Stimulated activated CD8-positive, alpha-beta memory T cell treated with anti-CD3 and anti-CD28 coated beads, Interleukin-12 subunit alpha, Interleukin-12 subunit beta, amount 100 ng/mL, for 1 hour (primary cell): ENCODE measurements around the gene ATP5F1E.

Source experiments
- DNase-seq: peaks from one replicate; pipeline ENCODE4 v3.0.0-alpha.2; 2020; ENCODE audit warnings: low read depth

Gene ATP5F1E

DNA sequence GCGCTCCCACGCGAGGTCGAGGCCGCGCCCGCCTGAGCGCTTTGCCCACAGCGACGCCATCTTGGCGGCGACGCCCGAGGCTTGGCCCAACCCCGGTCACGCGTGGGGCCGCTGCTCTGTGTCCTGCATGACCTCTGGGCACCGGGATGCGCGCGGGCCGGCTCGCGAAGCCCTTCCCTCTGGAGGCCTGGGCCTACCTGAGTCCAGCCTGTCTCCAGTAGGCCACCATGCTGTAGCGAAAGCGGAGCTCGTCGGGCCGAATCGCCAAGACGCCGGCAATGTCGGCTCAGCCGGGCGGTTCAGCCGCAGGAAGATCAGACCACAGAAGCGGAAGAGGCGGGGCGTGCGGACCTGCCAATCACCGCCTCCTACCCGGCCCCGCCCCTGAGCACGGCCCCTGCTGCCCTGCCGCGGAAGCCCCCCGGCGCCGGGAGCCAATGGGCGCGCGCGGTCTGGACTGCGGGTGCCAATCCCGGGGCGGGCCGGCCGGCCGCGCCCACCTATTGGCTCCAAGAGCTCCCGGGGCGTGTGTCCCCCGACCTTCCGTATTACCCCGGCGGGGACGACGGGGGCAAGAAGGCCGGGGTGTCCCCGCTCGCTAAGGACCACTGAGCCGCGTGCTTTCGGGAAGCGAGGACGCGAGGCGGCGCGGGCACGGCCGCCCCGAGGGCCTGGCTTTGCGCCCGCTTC, at the start of gene ATP5F1E:
Gene ATP5F1E (minus strand): TSS at position 313 of the 690 bp plus-strand sequence. CDS start 84 bp downstream, at position 229.
- peak; percentile 93 for DNase-seq

DNA sequence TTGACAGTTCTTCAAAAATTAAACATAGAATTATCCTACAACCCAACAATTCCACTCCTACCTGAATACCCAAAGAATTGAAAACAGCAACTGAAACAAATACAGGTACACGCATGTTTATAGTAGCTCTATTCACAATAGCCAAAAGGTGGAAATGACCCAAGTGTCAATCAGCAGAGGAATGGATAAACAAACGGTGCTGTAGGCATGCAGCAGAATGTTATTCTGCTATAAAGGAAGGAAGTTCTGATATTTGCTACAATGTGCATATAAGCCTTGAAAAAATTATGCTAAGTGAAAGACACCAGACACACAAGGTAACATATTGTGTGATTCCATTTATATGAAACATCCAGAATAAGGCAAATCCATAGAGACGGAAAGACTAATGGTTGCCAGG, 48.9 kb upstream of the ATP5F1E start:
- DNase-seq, result no peak

- DNase-seq, result no peak
These were observed 46.1 kb upstream of the ATP5F1E start for GRCh38 chr20:59078231-59078630.

- no peak for DNase-seq
These were observed 45.6 kb upstream of the ATP5F1E start for GRCh38 chr20:59077705-59078104.

DNA sequence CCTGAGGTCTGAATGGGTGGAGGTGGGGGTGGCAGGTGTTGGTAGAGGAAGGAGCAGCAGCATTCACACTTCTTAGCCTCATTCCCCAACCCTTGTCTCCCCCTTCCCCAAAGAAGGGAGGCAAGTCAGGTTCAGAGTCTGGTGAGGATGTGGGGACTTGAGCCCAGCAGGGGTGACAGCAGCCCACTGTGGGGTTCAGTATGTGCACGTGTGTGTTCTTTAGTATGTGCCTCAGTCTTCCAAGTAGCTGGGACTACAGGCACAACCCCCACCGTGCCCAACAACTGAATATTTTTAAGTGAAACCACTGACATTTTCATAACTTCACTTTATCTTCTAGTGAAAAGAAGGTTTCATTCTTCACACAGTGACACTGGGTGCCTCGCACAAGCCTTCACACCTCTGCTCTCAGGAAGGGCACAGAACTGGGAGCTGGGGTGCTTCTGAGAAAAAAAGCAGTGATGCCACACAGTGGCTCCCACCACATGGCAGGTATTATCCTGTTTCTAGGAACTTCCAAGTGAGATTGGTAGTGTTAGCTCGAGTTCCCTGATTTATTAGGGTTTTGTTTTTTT, 43.9 kb upstream of the ATP5F1E start:
- no peak for DNase-seq

GRCh38 chr20:59074456-59074855, 42.3 kb upstream of the ATP5F1E start:
- DNase-seq, result no peak

DNA sequence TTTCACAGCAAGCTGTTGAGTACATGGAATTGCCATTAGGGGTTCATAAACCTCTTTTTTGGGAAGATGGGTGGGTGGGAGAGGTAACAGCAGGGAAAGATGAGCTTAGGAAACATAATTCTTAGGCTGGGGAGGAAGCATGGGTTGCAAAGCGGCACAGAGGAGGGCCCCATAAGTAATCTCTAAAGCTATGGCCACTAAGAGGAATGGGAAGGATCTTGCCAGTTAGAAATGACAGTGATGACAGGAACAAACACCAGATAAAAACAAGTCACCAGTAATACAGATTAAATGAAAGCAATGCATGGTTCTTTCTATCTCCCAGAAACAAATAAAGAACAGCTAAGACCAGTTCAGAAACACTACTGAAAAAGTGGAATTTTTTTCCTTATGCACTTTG, 41.4 kb upstream of the ATP5F1E start:
- no peak for DNase-seq

DNA sequence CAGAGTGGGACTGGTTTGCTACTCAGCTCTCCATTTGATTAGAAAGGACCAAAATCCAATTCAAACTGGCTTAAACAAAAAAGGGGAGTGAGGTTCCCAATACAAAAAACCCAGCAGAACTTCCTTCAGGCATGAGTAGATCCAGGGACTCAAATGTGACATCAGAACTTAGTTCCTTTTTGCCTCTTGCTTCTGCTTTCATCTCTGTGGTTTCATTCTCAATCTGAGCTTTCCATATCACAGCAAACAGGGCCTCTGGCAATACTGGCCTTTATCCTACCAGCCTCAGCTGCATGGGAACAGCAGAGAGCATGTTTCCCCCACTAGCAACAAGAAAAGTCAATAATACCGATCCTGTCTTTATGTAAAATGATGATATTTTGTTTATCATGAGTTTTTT, 39.1 kb upstream of the ATP5F1E start:
- DNase-seq, result no peak

GRCh38 chr20:59069026-59069425, 36.9 kb upstream of the ATP5F1E start:
- DNase-seq, result no peak

GRCh38 chr20:59068534-59068933, 36.4 kb upstream of the ATP5F1E start:
- no peak for DNase-seq

GRCh38 chr20:59064214-59064722, 32.1 kb upstream of the ATP5F1E start:
- no peak for DNase-seq

DNA sequence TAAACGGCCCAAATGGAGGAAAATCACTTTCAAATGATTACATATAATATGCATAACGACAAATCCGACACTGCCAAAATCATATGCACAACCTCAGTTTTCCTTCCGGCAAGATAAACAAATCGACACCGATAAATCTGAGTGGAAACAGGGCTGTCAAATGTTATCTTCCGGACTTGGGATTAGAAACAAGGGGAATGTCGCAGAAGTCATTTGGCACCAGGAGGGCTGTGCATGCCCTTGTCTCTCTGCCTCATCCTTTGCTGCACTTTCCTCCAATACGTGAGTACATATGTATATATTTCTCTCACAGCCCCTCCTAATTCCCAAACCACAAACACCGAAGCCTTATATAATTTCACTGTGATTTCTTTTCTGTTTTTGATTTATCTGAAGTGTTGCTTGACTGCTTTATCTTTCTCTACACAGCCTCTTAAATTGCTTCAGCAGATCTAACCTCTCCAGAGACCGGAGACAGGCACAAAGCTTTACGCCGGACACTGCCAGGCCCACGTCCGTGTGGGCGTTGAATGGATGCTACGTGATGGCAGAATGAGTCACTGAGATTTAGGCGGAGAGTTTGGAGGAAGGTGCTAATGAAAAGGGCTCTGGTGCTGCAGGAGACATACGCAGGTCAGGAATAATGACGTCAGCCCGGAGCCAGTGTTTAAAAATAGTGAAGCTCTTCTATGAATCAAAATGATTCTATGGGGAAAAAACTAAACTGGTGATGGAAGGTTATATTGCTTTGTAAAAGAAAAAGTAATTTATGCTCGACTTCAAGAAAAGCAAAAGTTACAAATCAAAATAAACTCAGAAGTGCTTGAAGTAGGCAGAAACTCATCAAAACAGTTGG, 31.5 kb upstream of the ATP5F1E start:
- DNase-seq, result no peak

DNA sequence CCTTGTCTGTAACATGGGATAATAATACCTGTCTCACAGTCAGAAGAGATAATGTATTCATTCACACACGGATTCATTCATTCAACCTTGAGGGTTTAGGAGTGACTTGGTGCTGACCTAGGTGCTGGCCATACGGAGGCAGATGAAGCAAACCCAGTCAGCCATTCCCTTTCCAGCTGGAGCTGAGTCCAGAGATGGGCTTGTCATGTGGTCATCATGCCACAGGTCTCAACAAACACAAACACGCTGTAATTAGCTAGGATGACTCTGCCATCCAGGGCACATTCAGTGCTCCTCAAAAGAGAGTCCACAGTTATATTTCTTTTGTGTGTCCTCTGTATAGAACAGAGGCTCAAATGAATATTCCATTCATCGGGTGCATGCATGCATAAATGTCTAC, 29.9 kb upstream of the ATP5F1E start:
- DNase-seq, result no peak

DNA sequence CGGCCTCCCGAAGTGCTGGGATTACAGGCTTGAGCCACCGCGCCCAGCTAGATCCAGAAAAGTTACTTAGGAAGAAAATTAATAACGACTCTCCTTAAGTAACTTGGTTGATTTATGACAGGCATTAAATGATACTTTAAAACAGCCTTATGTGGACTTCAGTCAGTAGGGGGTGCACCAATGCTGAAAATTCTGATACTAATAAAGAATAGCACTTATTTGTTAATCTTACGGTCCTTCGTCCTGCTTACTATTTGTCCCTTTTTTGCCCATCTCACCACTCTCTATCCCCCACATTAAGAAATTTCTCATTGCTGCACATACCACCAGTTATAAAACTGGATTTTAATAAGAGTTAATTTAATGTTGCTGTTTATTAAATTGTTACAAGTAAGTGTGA, 23.2 kb upstream of the ATP5F1E start:
- DNase-seq, result no peak

GRCh38 chr20:59051666-59052185, 19.6 kb upstream of the ATP5F1E start:
- no peak for DNase-seq

DNA sequence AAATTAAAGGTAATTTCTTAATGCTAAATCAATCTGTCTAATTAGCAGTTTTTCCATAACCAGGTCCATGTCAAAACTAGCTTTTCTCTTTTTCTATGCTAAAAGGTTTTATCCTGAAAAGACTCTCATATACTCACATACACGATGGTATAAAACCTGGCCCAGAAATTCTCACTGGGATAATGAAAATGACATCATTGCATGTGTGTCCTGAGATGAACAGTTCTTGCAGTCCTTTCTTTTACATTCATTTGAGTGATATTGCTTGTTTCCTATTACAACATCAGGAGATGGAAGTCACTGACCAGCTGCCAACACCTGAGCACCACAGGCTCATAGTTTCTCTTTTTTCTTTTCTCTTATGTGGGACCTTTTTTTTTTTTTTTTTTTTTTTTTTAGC, 18.3 kb upstream of the ATP5F1E start:
- no peak for DNase-seq

GRCh38 chr20:59048681-59049030, 16.5 kb upstream of the ATP5F1E start:
- DNase-seq, result no peak

- DNase-seq, result no peak
These were observed 16.0 kb upstream of the ATP5F1E start for GRCh38 chr20:59047938-59048680.

DNA sequence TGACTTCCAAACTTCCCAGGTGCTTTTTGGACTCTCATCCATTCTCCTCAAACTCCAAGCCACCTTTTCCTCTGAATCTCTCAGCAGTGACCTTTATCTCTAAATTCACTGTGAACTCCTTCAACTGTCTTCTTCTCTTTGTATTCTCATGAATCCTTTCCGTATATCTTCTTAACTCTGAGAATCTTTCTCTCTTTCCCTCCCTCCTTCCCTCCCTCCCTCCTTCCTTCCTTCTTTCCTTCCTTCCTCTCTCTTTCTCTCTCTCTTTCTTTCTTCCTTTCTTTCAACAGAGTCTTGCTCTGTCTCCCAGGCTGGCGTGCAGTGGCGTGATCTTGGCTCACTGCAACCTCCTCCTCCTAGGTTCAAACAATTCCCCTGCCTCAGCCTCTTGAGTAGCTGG, 14.7 kb upstream of the ATP5F1E start:
- no peak for DNase-seq

GRCh38 chr20:59044796-59045195, 12.7 kb upstream of the ATP5F1E start:
- no peak for DNase-seq

GRCh38 chr20:59044295-59044694, 12.2 kb upstream of the ATP5F1E start:
- DNase-seq, result no peak

DNA sequence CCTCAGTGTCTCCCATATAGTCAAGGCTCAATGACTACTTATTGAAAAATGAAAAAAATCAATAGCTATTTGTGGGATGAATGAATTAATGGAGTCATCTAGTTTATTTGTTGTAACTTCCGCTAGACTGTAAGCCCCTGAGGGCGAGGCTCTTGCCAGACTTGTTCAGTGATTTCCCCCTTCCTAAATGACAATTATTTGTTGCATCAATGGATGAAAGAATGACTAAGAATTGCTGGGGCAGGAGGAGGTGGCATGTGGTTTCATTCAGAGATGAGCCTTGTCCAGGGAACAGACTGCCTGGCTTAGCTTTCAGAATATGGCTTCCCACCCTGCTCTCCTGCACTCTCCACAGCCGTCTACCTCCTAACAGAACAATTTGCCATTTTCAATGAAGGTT, 11.6 kb upstream of the ATP5F1E start:
- DNase-seq, result no peak
